IPS-18c (cell line): ENCODE measurements around the gene STX1A.
"Not testable (repeated sequence)": the region's sequence is repeated elsewhere in the genome, so short reads cannot be mapped to it uniquely, and the experiment has no call there.

Source experiments
- H3K4me3 ChIP-seq: 2 replicates; pipeline ENCODE4 v1.7.0; 2013; ENCODE audit warnings: low read depth, mild to moderate bottlenecking, low read length, moderate library complexity; ENCODE audit not compliant: insufficient read depth
- H3K9me3 ChIP-seq: one replicate; pipeline ENCODE4 v1.6.1; 2013; ENCODE audit warnings: mild to moderate bottlenecking, low read length, moderate library complexity; ENCODE audit not compliant: control insufficient read depth, insufficient read depth

The STX1A gene

GRCh38 chr7:73674468-73675124 lies 44.9 kb downstream of the STX1A start:
- H3K9me3 ChIP-seq, result no peaks in the 10 kb centered on the region
- no peak overlapping the region for H3K4me3 ChIP-seq

GRCh38 chr7:73671857-73672445 lies 47.5 kb downstream of the STX1A start:
- Histone ChIP-seq H3K4me3 (no peak overlapping the region), H3K9me3 (no peaks in the 10 kb centered on the region)

- H3K9me3 ChIP-seq, result no peaks in the 10 kb centered on the region
- H3K4me3 ChIP-seq, result no peak overlapping the region
Observed at GRCh38 chr7:73671322-73671661, 48.2 kb downstream of the STX1A start.

- H3K4me3 ChIP-seq, result no peak overlapping the region
- H3K9me3 ChIP-seq, result no peaks in the 10 kb centered on the region
Observed at GRCh38 chr7:73669858-73670385, 49.5 kb downstream of the STX1A start.

GRCh38 chr7:73669288-73669701 lies 50.2 kb downstream of the STX1A start:
- H3K4me3 ChIP-seq, result no peak overlapping the region; the same call in 1 of the 2 replicates

GRCh38 chr7:73668886-73669230 lies 50.6 kb downstream of the STX1A start:
- Histone ChIP-seq H3K9me3 (no peaks in the 10 kb centered on the region), H3K4me3 (peak overlapping the region; percentile 57; the same call in 1 of the 2 replicates)

More at GRCh38 chr7:73669288-73669701, 50.2 kb downstream of the STX1A start:
- H3K9me3 ChIP-seq, result no peaks in the 10 kb centered on the region

GRCh38 chr7:73668103-73668885 lies 51.2 kb downstream of the STX1A start:
- H3K4me3 ChIP-seq, result peak overlapping the region; percentile 57
- H3K9me3 ChIP-seq, result no peaks in the 10 kb centered on the region

GRCh38 chr7:73667344-73668102 lies 51.9 kb downstream of the STX1A start, which contains the start of gene VPS37D:
VPS37D (plus strand) TSS chr7:73667831; CDS start chr7:73667959, 128 bp downstream.
- no peaks in the 10 kb centered on the region for H3K9me3 ChIP-seq
- H3K4me3 ChIP-seq, result peak within 1 kb of the TSS; percentile 57

- no peak overlapping the region for H3K4me3 ChIP-seq
- H3K9me3 ChIP-seq, result no peaks in the 10 kb centered on the region
Observed at GRCh38 chr7:73663033-73663432, 56.4 kb downstream of the STX1A start.

- not testable (repeated sequence) for H3K9me3 ChIP-seq, H3K4me3 ChIP-seq
Observed at GRCh38 chr7:73660594-73660993, 58.9 kb downstream of the STX1A start.

- no peak overlapping the region for H3K4me3 ChIP-seq
- no peaks in the 10 kb centered on the region for H3K9me3 ChIP-seq
Observed at GRCh38 chr7:73659983-73660382, 59.5 kb downstream of the STX1A start.

GRCh38 chr7:73655309-73655708 lies 64.2 kb downstream of the STX1A start:
- not testable (repeated sequence) for H3K4me3 ChIP-seq, H3K9me3 ChIP-seq

GRCh38 chr7:73652541-73652949 lies 66.9 kb downstream of the STX1A start:
- H3K4me3 ChIP-seq, result no peak overlapping the region
- no peaks in the 10 kb centered on the region for H3K9me3 ChIP-seq

- Histone ChIP-seq H3K4me3 (no peak overlapping the region), H3K9me3 (no peaks in the 10 kb centered on the region)
Observed at GRCh38 chr7:73650524-73650923, 68.9 kb downstream of the STX1A start.

- H3K4me3 ChIP-seq, result no peak overlapping the region
- H3K9me3 ChIP-seq, result no peaks in the 10 kb centered on the region
Observed at GRCh38 chr7:73649576-73649975, 69.9 kb downstream of the STX1A start.
